CD1c-positive myeloid dendritic cell (primary cell): Measurements from ENCODE around the gene BCAR1.
"Not testable (repeated sequence)": the region's sequence is repeated elsewhere in the genome, so short reads cannot be mapped to it uniquely, and the experiment has no call there.

Source experiments
- DNase-seq: peaks from one replicate; pipeline ENCODE4 v3.0.0-alpha.2; 2016; ENCODE audit errors: extremely low spot score

BCAR1 gene

GRCh38 chr16:75271441-75272096, 20.1 kb upstream of the BCAR1 start:
- DNase-seq: no peak

- not testable (repeated sequence) for DNase-seq
Observed at GRCh38 chr16:75269358-75269757, 17.9 kb upstream of the BCAR1 start.

GRCh38 chr16:75267631-75268264, 16.3 kb upstream of the BCAR1 start:
- DNase-seq: no peak

- no peak for DNase-seq
Observed at GRCh38 chr16:75266738-75267630, 15.6 kb upstream of the BCAR1 start.

DNA sequence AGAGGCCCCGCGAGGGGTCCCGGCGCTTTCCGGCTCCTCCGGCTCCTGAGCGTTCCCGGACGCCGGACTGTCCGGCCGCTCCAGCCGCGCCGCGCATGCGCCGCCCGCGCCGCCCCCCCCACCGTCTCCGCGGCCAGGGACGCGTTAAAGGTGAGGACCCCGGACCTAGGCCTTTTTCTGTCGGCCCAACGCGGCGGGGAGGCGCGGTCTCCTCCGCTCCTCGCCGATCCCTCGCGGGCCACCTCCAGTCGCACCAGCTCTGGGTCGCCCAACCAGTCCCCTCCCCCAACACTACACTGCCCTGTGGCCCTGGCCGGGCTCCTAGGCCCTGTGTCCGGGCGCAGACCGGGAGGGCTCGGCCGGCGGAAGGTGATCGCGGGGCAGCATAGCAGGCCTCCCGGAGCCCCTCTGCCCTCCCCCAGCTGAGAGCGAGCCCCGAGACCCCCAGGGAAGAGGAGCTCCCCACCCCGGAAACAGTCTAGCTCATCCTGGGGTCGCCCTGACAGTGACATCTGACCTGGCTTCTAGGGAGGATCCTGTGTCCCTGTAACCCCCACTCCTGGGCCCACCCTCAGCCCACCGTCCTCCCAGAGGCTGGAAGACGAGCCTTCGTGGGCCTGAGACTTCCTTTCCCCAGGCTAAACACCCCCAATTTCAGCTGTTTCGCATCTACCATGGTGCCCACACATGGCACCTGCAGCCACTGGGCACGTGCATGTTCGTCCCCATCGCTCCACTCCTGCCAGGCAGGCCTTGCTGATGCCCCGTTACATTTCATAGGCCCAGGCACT, 14.7 kb upstream of the BCAR1 start:
- peak; percentile 32 for DNase-seq

GRCh38 chr16:75264999-75265910, 13.8 kb upstream of the BCAR1 start:
- DNase-seq: no peak

GRCh38 chr16:75264457-75264998, 13.1 kb upstream of the BCAR1 start:
- no peak for DNase-seq

DNA sequence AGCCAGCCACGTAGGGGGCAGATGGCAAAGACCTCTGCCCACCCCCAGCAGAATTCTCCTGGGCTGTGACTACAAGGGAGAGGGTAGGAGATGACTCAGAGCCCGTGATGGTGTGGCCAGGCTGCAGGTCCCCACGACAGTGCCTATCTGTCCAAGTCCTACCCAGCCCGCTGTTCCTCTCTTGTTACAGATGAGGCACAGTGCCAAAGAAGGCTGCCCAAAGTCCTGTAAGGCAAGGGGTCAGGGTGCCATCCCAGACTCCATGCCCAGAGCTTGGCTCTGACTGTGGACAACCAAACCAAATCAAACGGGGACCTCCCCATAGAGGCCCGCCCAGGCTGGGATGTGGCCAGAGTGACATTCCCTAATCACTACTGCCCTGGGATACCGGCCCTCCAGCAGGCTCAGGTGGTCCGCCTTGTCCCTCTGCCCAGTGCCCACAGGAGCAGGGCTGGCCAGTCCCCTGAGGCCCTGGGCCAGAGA, 12.6 kb upstream of the BCAR1 start:
- no peak for DNase-seq

- DNase-seq: no peak
Observed at GRCh38 chr16:75263291-75263962, 12.0 kb upstream of the BCAR1 start.

DNA sequence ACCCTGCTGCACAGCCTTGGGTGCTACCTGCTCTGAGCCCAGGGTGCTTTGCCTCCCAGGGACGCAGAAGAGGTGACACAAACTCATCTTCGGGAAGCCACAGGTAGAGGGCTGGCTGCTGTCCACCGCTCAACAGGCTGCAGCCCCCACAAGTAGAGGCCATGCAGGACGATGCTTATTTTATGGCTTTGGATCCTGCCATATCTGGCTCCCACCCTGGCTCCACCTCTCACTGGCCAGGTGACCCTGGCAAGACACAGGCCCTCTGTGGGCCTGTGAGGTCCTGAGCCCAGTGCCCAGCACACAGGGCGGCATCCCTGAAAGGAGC, 11.3 kb upstream of the BCAR1 start:
- DNase-seq: no peak

GRCh38 chr16:75262104-75262799, 10.8 kb upstream of the BCAR1 start:
- no peak for DNase-seq

DNA sequence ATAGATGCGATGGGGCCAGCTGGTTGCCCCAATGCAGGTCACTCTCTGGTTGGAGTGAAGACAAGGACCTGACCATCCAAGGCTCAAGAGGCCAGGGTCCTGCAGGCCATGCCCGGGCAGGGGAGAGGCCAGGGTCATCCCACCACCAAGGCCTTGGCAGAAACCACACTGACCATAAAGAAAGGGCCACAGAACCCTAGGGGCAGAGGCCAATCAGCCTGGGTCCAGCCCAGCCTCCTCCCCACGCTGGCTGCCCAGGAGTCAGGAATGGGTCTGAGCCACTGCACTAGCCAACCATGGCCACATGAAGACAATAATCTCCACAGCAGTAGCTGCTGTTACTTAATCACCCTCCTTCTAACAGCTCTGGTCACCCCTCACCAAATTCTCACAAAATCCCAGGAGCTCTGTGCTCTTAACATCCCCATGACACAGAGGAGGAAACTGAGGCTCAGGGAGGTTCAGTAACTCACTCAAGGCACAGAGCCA, 10.2 kb upstream of the BCAR1 start:
- no peak for DNase-seq

GRCh38 chr16:75260851-75261589, 9.6 kb upstream of the BCAR1 start:
- no peak for DNase-seq

DNA sequence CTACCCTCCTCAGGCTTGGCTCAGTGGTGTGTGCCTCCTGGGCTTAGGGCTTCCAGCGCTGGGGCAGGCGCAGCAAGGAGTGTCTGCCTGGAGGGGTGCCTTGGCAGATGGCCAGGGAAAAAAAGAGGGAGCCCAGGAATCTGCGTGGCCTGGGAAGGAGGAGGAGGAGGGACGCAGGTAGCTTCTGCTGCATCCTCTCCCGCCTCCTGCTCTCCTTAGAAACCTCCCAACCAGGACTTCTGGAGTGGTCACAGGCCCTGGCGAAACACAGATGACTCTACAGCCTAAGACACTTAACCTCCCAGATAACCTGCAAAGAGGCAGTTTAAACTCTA, 7.3 kb upstream of the BCAR1 start:
- no peak for DNase-seq

DNA sequence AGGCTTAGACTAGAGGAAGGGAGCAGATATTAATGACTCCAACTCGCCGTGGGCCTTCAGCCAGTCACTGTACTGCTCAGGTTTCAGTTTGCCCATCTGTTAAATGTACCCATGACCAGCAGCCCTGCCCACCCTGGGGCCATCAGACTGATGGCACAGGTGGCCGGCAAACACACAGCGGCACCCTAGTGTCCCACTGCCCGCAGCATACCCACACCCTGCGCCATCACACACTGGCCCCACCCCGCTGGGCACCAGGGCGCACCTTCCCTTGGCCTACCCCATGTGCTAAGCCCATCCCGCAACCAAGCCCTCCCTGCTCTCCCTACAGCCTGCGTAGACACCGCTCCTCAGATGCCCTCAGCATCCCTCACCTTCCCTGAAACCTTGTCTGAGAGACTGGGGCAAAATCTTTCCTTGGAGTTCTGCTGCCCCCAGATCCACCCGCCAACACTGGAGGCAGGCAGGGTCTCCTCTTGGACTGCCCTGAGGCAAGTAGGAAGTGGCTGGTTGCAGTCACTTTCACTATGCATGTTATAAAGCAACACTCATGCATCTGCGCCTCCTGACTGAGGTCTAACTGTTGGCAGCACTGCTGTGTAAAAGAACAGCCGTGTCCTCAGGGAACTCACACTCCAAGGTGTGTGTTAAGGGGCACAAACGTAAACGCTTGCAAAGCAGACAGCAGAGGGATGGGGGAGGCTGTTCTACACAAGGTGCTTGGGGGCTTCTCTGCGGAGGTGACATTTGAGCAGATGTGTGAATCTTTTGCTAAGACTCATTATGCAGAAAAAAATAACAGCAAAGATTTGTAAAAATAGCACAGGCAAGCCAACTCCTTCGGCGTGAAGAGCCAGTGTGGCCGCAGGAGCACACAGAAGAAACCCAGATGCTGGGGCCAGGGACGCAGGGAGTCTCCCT, 6.7 kb upstream of the BCAR1 start:
- no peak for DNase-seq

GRCh38 chr16:75256696-75257343, 5.4 kb upstream of the BCAR1 start:
- DNase-seq: no peak

GRCh38 chr16:75256059-75256571, 4.7 kb upstream of the BCAR1 start:
- no peak for DNase-seq
